NCI-H2107 (cell line): ENCODE data around the gene RAB1B.

Experiments used
- DNase-seq: peaks from one replicate; lab custom pipeline; 2025; lab: John Stamatoyannopoulos, UW

The RAB1B gene

GRCh38 chr11:66284526-66285078 is 16.2 kb downstream of the RAB1B start:
- DNase-seq, result no peak

- no peak for DNase-seq
These were observed 17.0 kb downstream of the RAB1B start for GRCh38 chr11:66285250-66285947.

- no peak for DNase-seq
These were observed 18.3 kb downstream of the RAB1B start for GRCh38 chr11:66286699-66287098.

GRCh38 chr11:66287211-66287888 is 18.9 kb downstream of the RAB1B start:
- DNase-seq, result no peak

GRCh38 chr11:66287889-66288670 is 19.6 kb downstream of the RAB1B start:
- DNase-seq, result no peak

GRCh38 chr11:66288671-66289547 is 20.5 kb downstream of the RAB1B start, which contains the start of gene YIF1A:
TSS of gene YIF1A (minus strand) at chr11:66289143. CDS start at chr11:66288985, 158 bp downstream.
- peak; percentile 97 for DNase-seq

- no peak for DNase-seq
These were observed 21.3 kb downstream of the RAB1B start for GRCh38 chr11:66289548-66290329.

GRCh38 chr11:66290330-66290621 is 21.8 kb downstream of the RAB1B start:
- DNase-seq, result no peak

- DNase-seq, result no peak
These were observed 22.9 kb downstream of the RAB1B start for GRCh38 chr11:66291303-66291705.

GRCh38 chr11:66291706-66292542 is 23.5 kb downstream of the RAB1B start, which contains the start of gene TMEM151A:
TSS of gene TMEM151A (plus strand) at chr11:66291894. CDS start at chr11:66292014, 120 bp downstream.
- no peak for DNase-seq

- DNase-seq, result no peak
These were observed 24.3 kb downstream of the RAB1B start for GRCh38 chr11:66292543-66293332.

GRCh38 chr11:66293352-66293751 is 24.9 kb downstream of the RAB1B start:
- no peak for DNase-seq

- DNase-seq, result no peak
These were observed 25.6 kb downstream of the RAB1B start for GRCh38 chr11:66293777-66294625.

- no peak for DNase-seq
These were observed 26.5 kb downstream of the RAB1B start for GRCh38 chr11:66294626-66295620.

GRCh38 chr11:66297610-66298009 is 29.2 kb downstream of the RAB1B start:
- no peak for DNase-seq

- DNase-seq, result no peak
These were observed 30.7 kb downstream of the RAB1B start for GRCh38 chr11:66299186-66299585.

- DNase-seq, result no peak
These were observed 34.2 kb downstream of the RAB1B start for GRCh38 chr11:66302656-66303055.
